GM21825 (cell line): ENCODE results near the gene OXCT2.

Source experiments
- ATAC-seq: cut with Tn5 transposase; IDR thresholded peaks from one replicate; pipeline ENCODE4 v1.9.1; 2021; ENCODE audit warnings: mild to moderate bottlenecking, moderate library complexity; ENCODE audit not compliant: unreplicated experiment

Gene OXCT2

GRCh38 chr1:39737546-39738169 lies 33.5 kb downstream of the OXCT2 start:
- no peak for ATAC-seq

- ATAC-seq, result no peak
These were observed 35.4 kb downstream of the OXCT2 start for GRCh38 chr1:39735731-39736130.

- ATAC-seq, result no peak
These were observed 38.0 kb downstream of the OXCT2 start for GRCh38 chr1:39733161-39733560.

- ATAC-seq, result no peak
These were observed 38.4 kb downstream of the OXCT2 start for GRCh38 chr1:39732730-39733129.

GRCh38 chr1:39729842-39730241 lies 41.3 kb downstream of the OXCT2 start:
- ATAC-seq, result no peak

GRCh38 chr1:39729030-39729429 lies 42.1 kb downstream of the OXCT2 start:
- ATAC-seq, result no peak

GRCh38 chr1:39727932-39728317 lies 43.2 kb downstream of the OXCT2 start:
- no peak for ATAC-seq

GRCh38 chr1:39727221-39727931 lies 43.8 kb downstream of the OXCT2 start:
- peak; percentile 46 for ATAC-seq

GRCh38 chr1:39726600-39726999 lies 44.5 kb downstream of the OXCT2 start:
- no peak for ATAC-seq

- no peak for ATAC-seq
These were observed 48.7 kb downstream of the OXCT2 start for GRCh38 chr1:39722495-39722894.

- no peak for ATAC-seq
These were observed 49.5 kb downstream of the OXCT2 start for GRCh38 chr1:39721664-39722063.

- ATAC-seq, result no peak
These were observed 50.8 kb downstream of the OXCT2 start for GRCh38 chr1:39720094-39720999.
